ENCODE measurements around the gene CDK5RAP3.

- TF ChIP-seq EP300 (IDR thresholded peaks at IDR 0.05), result no peak
- TF ChIP-seq E2F6 (IDR thresholded peaks at IDR 0.05; ENCODE audit: borderline replicate concordance, low read depth), result no peak
- TF ChIP-seq CTCF (IDR thresholded peaks at IDR 0.05), result no peak
- no peak for TF ChIP-seq POLR2A (IDR thresholded peaks at IDR 0.05; ENCODE audit: low read length)
Observed at GRCh38 chr17:47956791-47957590, 13.9 kb upstream of the CDK5RAP3 start.
